A549 (cell line): ENCODE data around the gene SLC9A2. TPM values are rescaled to one million over a fixed set of nuclear protein-coding genes. Genes with fewer than 3 reads are reported as not detected.

Experiments
- ATAC-seq, 2 experiments: fragments of 200-7000 bp in 1 of 2; fragments of >200 bp in 1 of 2; cut with Nextera tagmentation in 1 of 2; cut with Tn5 transposase in 1 of 2; 3 replicates each; pipeline versions ENCODE4 v1.8.0 to v1.9.1; 2018 to 2020; ENCODE audit warnings: mild to moderate bottlenecking in 1 of 2, moderate library complexity in 1 of 2
- CTCF ChIA-PET: fragments of 300-600 bp; sonication (Branson Sonifier 250); formaldehyde crosslinking; extraction: SDS; loops from one replicate; lab custom pipeline; 2021; ENCODE audit warnings: antibody characterized with exemption, inconsistent platforms; lab: Yijun Ruan, JAX
- POLR2A ChIA-PET: fragments of 350-600 bp; formaldehyde crosslinking; extraction: SDS; loops from one replicate; lab custom pipeline; 2021; ENCODE audit warnings: antibody characterized with exemption, inconsistent platforms; lab: Yijun Ruan, JAX
- DNase-seq, 2 experiments: peaks; one replicate each; pipeline versions ENCODE4 v3.0.0 to v3.0.0-alpha.2; 2011 to 2016; ENCODE audit warnings: low read depth in 1 of 2, low spot score in 1 of 2
- FAIRE-seq: peaks from 2 replicates; lab custom pipeline; 2011; peaks lifted over from hg19 to GRCh38; lab: Jason Lieb, UNC
- H3K27ac ChIP-seq, 2 experiments: fragments of >200 bp; sonication (Bioruptor Twin); formaldehyde crosslinking; 3 replicates each; pipeline ENCODE4 v1.5.1; 2016 to 2017
- H3K4me1 ChIP-seq: fragments of >200 bp; sonication (Bioruptor Twin); formaldehyde crosslinking; 3 replicates; pipeline ENCODE4 v1.6.1; 2016
- H3K4me2 ChIP-seq: fragments of >200 bp; sonication (Bioruptor Twin); formaldehyde crosslinking; 3 replicates; pipeline ENCODE4 v1.6.1; 2016
- H3K4me3 ChIP-seq: fragments of >200 bp; sonication (Bioruptor Twin); formaldehyde crosslinking; 3 replicates; pipeline ENCODE4 v1.5.1; 2016
- H3K9me3 ChIP-seq: fragments of >200 bp; sonication (Bioruptor Twin); formaldehyde crosslinking; 3 replicates; pipeline ENCODE4 v1.6.1; 2016
- CBX2 ChIP-seq: fragments of 200-600 bp; sonication (generic); IDR thresholded peaks from 2 replicates; pipeline ENCODE4 v1.6.1; 2016; ENCODE audit warnings: low read depth, mild to moderate bottlenecking, borderline replicate concordance
- CEBPB ChIP-seq, 2 experiments: fragments of >200 bp in 1 of 2; sonication (Bioruptor Twin) in 1 of 2; formaldehyde crosslinking in 1 of 2; IDR thresholded peaks; 2 replicates each; pipeline ENCODE4 v1.6.1; 2012 to 2016
- CHD2 ChIP-seq: fragments of 150-350 bp; IDR thresholded peaks from 2 replicates; pipeline ENCODE4 v1.6.1; 2014; ENCODE audit warnings: low read length; ENCODE audit not compliant: partially characterized antibody
- CTCF ChIP-seq: fragments of >200 bp; sonication (Bioruptor Twin); formaldehyde crosslinking; IDR thresholded peaks from 3 replicates; pipeline ENCODE4 v1.5.1; 2016
- EHF ChIP-seq: fragments of 250-450 bp; sonication (Bioruptor Pico); IDR thresholded peaks from 2 replicates; pipeline ENCODE4 v1.5.0; 2020; ENCODE audit warnings: mild to moderate bottlenecking
- ELK1 ChIP-seq: fragments of 150-350 bp; IDR thresholded peaks from 2 replicates; pipeline ENCODE4 v1.6.1; 2014; ENCODE audit warnings: low read depth, mild to moderate bottlenecking, low read length
- EP300 ChIP-seq, 2 experiments: fragments of >200 bp; sonication (Bioruptor Twin); formaldehyde crosslinking; IDR thresholded peaks; 2 replicates in 1 of 2; 3 replicates in 1 of 2; pipeline ENCODE4 v1.6.1; 2016 to 2017
- ESRRA ChIP-seq: fragments of 150-350 bp; IDR thresholded peaks from 2 replicates; pipeline ENCODE4 v1.6.1; 2014; ENCODE audit warnings: mild to moderate bottlenecking, low read length, borderline replicate concordance
- FOSB ChIP-seq: fragments of 250-450 bp; sonication (Bioruptor Pico); IDR thresholded peaks from 2 replicates; pipeline ENCODE4 v1.5.0; 2020; ENCODE audit warnings: mild to moderate bottlenecking, moderate library complexity
- FOSL2 ChIP-seq, 2 experiments: fragments of 450-650 bp in 1 of 2; fragments of >200 bp in 1 of 2; sonication (Bioruptor Twin) in 1 of 2; formaldehyde crosslinking; IDR thresholded peaks; 2 replicates each; pipeline versions ENCODE4 v1.5.0 to v1.6.1; 2016 to 2020; ENCODE audit warnings: mild to moderate bottlenecking in 1 of 2, moderate library complexity in 1 of 2
- HES2 ChIP-seq: fragments of >200 bp; sonication (Bioruptor Twin); formaldehyde crosslinking; IDR thresholded peaks from 2 replicates; pipeline ENCODE4 v1.6.1; 2016
- HEYL ChIP-seq: fragments of 250-450 bp; sonication (Bioruptor Pico); IDR thresholded peaks from 2 replicates; pipeline ENCODE4 v1.8.0; 2021; ENCODE audit warnings: mild to moderate bottlenecking, moderate library complexity
- HOXB13 ChIP-seq: fragments of 250-450 bp; sonication (Bioruptor Pico); IDR thresholded peaks from 2 replicates; pipeline ENCODE4 v1.5.0; 2020; ENCODE audit warnings: low read depth, mild to moderate bottlenecking, moderate library complexity
- KDM5A ChIP-seq: fragments of 200-600 bp; sonication (generic); IDR thresholded peaks from 2 replicates; pipeline ENCODE4 v1.6.1; 2016; ENCODE audit warnings: antibody characterized with exemption, mild to moderate bottlenecking
- RFX5 ChIP-seq: fragments of 450-650 bp; IDR thresholded peaks from 2 replicates; pipeline ENCODE4 v1.7.1; 2014; ENCODE audit warnings: antibody characterized with exemption, mild to moderate bottlenecking, moderate library complexity
- SMC3 ChIP-seq: fragments of >200 bp; sonication (Bioruptor Twin); formaldehyde crosslinking; IDR thresholded peaks from 3 replicates; pipeline ENCODE4 v1.6.1; 2018; ENCODE audit warnings: inconsistent platforms
- TP53 ChIP-seq: fragments of 250-450 bp; sonication (Bioruptor Pico); IDR thresholded peaks from 2 replicates; pipeline ENCODE4 v1.5.0; 2021; ENCODE audit warnings: mild to moderate bottlenecking, moderate library complexity
- ZC3H11A ChIP-seq: fragments of 450-650 bp; IDR thresholded peaks from 2 replicates; pipeline ENCODE4 v1.6.1; 2014; ENCODE audit warnings: antibody characterized with exemption, mild to moderate bottlenecking
- ZNF302 ChIP-seq: fragments of 250-450 bp; sonication (Bioruptor Pico); IDR thresholded peaks from 2 replicates; pipeline ENCODE4 v1.9.0; 2021; ENCODE audit warnings: inconsistent platforms, mild to moderate bottlenecking, moderate library complexity
- WGBS: methylation state at CpG from one replicate; pipeline ENCODE4 v1.1.6; 2017; ENCODE audit errors: missing lambda C conversion rate; 5-methylcytosine and 5-hydroxymethylcytosine counted together
- polyA plus RNA-seq, 4 experiments: library from polyadenylated mRNA; depleted of rRNA in 3 of 4; stranded (reverse); fragments of >200 nt; fragmentation: RNase III in 1 of 4; extraction: RNeasy Plus Mini Kit Qiagen cat#74134 plus additional on column Dnase treatment in 1 of 4; gene quantifications; 2 replicates in 3 of 4; 3 replicates in 1 of 4; pipeline ENCODE4 v1.2.3, GENCODE V29; 2011 to 2017
- TF ChIP-seq, protein P1 (sequence below): IDR thresholded peaks from 2 replicates; pipeline ENCODE4 v1.6.1; 2012

SLC9A2 gene
- polyA plus RNA-seq, 2 of the 4 experiments (the other 2 are of a cell fraction), result 3.0 to 4.1 TPM

GRCh38 chr2:102678442-102678841 is 59.1 kb downstream of the SLC9A2 start:
- Histone ChIP-seq H3K4me3 (no peak overlapping the region), H3K27ac (no peak overlapping the region), H3K4me1 (no peaks in the 10 kb centered on the region), H3K9me3 (no peaks in the 10 kb centered on the region), H3K4me2 (no peak overlapping the region)
- FAIRE-seq, result no peak
- CTCF ChIA-PET, result interaction anchor here (0.6 to 1.2 kb wide), 4 partner anchors 63 to 202 kb away, joined by 3 to 4 read pairs (median 4); no protein-coding TSS in a partner anchor
- no peak for TF ChIP-seq FOSB
- no peak for TF ChIP-seq SMC3
- no peak for TF ChIP-seq CEBPB (IDR thresholded peaks at IDR 0.05)
- TF ChIP-seq ZC3H11A, result no peak
- no peak for TF ChIP-seq ESRRA
- no peak for DNase-seq
- 63% methylated on average over 5 of the region's 5 CpGs for WGBS
- POLR2A ChIA-PET, result no interaction called here
- no peak for ATAC-seq

DNA sequence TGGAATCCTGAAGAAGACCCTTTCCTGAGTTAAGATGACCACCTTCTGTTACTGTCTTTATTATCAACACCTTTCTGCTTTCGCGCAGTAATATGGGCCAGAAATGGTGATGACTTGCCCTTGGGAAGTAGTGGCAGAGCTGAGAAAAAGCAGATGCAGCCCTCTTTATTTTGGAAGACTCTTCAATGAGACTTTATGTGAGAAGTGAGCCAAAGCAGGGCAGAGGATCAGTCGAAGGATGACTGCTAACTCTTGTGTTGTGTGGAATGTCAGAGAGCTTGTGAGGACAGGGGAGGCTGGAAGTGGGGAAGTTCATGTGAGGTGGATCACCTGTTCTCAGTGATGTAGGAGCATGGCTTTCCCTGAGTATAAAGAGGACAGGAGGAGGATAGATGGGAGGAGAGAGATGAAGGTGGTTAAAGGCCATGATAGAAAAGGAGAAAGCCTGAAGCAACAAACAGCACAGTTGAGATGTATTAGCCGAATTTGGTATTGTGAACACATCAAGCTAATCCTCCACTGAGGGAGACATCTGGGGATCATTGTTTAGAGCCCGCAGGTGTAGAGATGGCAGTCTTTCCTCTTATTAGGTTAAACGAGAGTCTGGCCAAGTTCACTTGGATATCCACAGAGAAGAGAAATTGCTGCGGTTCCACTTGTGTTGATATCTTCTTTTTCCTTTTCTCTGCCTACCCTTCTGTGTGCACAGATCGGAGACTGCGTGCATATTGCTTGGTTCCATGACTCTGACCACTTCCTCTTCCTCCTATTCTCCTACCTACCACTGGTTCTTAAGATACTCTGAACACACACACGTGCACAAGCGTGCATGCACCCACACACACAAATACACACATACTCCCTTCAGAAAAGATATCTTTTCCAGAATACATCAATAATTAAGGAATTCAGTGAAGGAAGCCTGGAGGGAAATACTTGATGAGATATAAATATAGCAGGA is 67.4 kb downstream of the SLC9A2 start:
- no peak for ATAC-seq
- no peaks in the 10 kb centered on the region for H3K4me1 ChIP-seq
- no peaks in the 10 kb centered on the region for H3K9me3 ChIP-seq
- TF ChIP-seq FOSL2 (IDR thresholded peaks at IDR 0.05) (no peak), FOSL2 (CRISPR knock-in tag; IDR thresholded peaks at IDR 0.05) (no peak), TP53 (CRISPR knock-in tag) (no peak), HEYL (CRISPR knock-in tag) (no peak), SMC3 (no peak), CEBPB (IDR thresholded peaks at IDR 0.05) (no peak), CHD2 (no peak), CBX2 (no peak), HOXB13 (no peak), ELK1 (no peak), ZC3H11A (no peak), HES2 (no peak)
- H3K4me2 ChIP-seq, result no peak overlapping the region
- no peak overlapping the region for H3K27ac ChIP-seq
- CTCF ChIA-PET, result interaction anchor here (0.6 to 2.1 kb wide), 3 partner anchors 16 to 24 kb away, joined by 3 to 9 read pairs (median 3); no protein-coding TSS in a partner anchor
- 75% methylated on average over 11 of the region's 11 CpGs for WGBS
- no peak for FAIRE-seq
- no peak overlapping the region for H3K4me3 ChIP-seq
- POLR2A ChIA-PET, result no interaction called here
- no peak for DNase-seq

- TF ChIP-seq FOSB (no peak), RFX5 (no peak), CEBPB (IDR thresholded peaks at IDR 0.05) (no peak), EP300 (IDR thresholded peaks at IDR 0.05) (no peak), SMC3 (no peak), KDM5A (no peak), ZNF302 (CRISPR knock-in tag) (no peak), CTCF (no peak), ZC3H11A (no peak), EHF (CRISPR knock-in tag) (no peak)
- TF ChIP-seq, protein P1, sequence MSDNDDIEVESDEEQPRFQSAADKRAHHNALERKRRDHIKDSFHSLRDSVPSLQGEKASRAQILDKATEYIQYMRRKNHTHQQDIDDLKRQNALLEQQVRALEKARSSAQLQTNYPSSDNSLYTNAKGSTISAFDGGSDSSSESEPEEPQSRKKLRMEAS, result no peak
- H3K27ac ChIP-seq, result no peak overlapping the region
- WGBS, result 68% methylated on average over 5 of the region's 5 CpGs
- DNase-seq (no peak), ATAC-seq (no peak), FAIRE-seq (no peak)
- H3K4me2 ChIP-seq, result no peak overlapping the region
- ChIA-PET POLR2A (no interaction called here), CTCF (interaction anchor here (1.9 kb wide), 1 partner anchor 15 kb away, joined by 5 read pairs; no protein-coding TSS in a partner anchor)
- no peaks in the 10 kb centered on the region for H3K9me3 ChIP-seq
- no peak overlapping the region for H3K4me3 ChIP-seq
- H3K4me1 ChIP-seq, result no peaks in the 10 kb centered on the region
Observed at GRCh38 chr2:102690012-102690411, 70.7 kb downstream of the SLC9A2 start.
